H9 (cell line): Measurements from ENCODE around the gene CD5L. TPM values are rescaled to one million over a fixed set of nuclear protein-coding genes. Genes with fewer than 3 reads are reported as not detected.

Source experiments
- DNase-seq: peaks from one replicate; pipeline ENCODE4 v3.0.0-alpha.2; 2017
- H2AFZ ChIP-seq: one replicate; pipeline ENCODE4 v1.6.1; 2013; ENCODE audit warnings: mild to moderate bottlenecking, low read length, control low read depth, moderate library complexity
- H2AK5ac ChIP-seq: 2 replicates; pipeline ENCODE4 v1.6.1; 2013; ENCODE audit warnings: low read length, control low read depth, mixed read lengths; ENCODE audit not compliant: insufficient read length
- H2BK120ac ChIP-seq: one replicate; pipeline ENCODE4 v1.6.1; 2013; ENCODE audit warnings: low read depth, mild to moderate bottlenecking, low read length, control low read depth, inconsistent platforms; ENCODE audit not compliant: poor library complexity, severe bottlenecking
- H2BK12ac ChIP-seq: 2 replicates; pipeline ENCODE4 v1.6.1; 2013; ENCODE audit warnings: low read length, control low read depth, mixed read lengths, low read depth; ENCODE audit not compliant: insufficient read length
- H2BK15ac ChIP-seq: 2 replicates; pipeline ENCODE4 v1.6.1; 2013; ENCODE audit warnings: low read depth, low read length, control low read depth
- H2BK20ac ChIP-seq: one replicate; pipeline ENCODE4 v1.6.1; 2013; ENCODE audit warnings: low read depth, mild to moderate bottlenecking, low read length, control low read depth, inconsistent platforms; ENCODE audit not compliant: poor library complexity, severe bottlenecking
- H2BK5ac ChIP-seq: 2 replicates; pipeline ENCODE4 v1.6.1; 2013; ENCODE audit warnings: low read length, control low read depth, mixed read lengths; ENCODE audit not compliant: insufficient read length
- H3K14ac ChIP-seq: 2 replicates; pipeline ENCODE4 v1.6.1; 2013; ENCODE audit warnings: low read length, control low read depth; ENCODE audit not compliant: insufficient read depth
- H3K18ac ChIP-seq: 2 replicates; pipeline ENCODE4 v1.6.1; 2013; ENCODE audit warnings: low read depth, mild to moderate bottlenecking, mixed read lengths, low read length, control low read depth; ENCODE audit not compliant: insufficient read length
- H3K23ac ChIP-seq: 2 replicates; pipeline ENCODE4 v1.6.1; 2013; ENCODE audit warnings: low read length, control low read depth, mixed read lengths, low read depth; ENCODE audit not compliant: insufficient read length
- H3K23me2 ChIP-seq: 2 replicates; pipeline ENCODE4 v1.6.1; 2013; ENCODE audit warnings: low read depth, mild to moderate bottlenecking, mixed read lengths, low read length, control low read depth; ENCODE audit not compliant: insufficient read length, poor library complexity, severe bottlenecking
- H3K27ac ChIP-seq: 2 replicates; pipeline ENCODE4 v1.5.1; 2013; ENCODE audit warnings: low read length, control low read depth, mixed read lengths, low read depth; ENCODE audit not compliant: insufficient read length
- H3K27me3 ChIP-seq: 2 replicates; pipeline ENCODE4 v1.6.1; 2013; ENCODE audit warnings: low read length, control low read depth, inconsistent platforms; ENCODE audit not compliant: insufficient read depth
- H3K4ac ChIP-seq: 2 replicates; pipeline ENCODE4 v1.6.1; 2013; ENCODE audit warnings: low read depth, mild to moderate bottlenecking, control low read depth, inconsistent platforms, low read length, moderate library complexity
- H3K4me1 ChIP-seq: 2 replicates; pipeline ENCODE4 v1.6.1; 2013; ENCODE audit warnings: low read length, control low read depth, inconsistent platforms; ENCODE audit not compliant: insufficient read depth
- H3K4me2 ChIP-seq: 2 replicates; pipeline ENCODE4 v1.6.1; 2013; ENCODE audit warnings: low read length, control low read depth, mixed read lengths; ENCODE audit not compliant: insufficient read length, insufficient read depth
- H3K56ac ChIP-seq: 2 replicates; pipeline ENCODE4 v1.6.1; 2013; ENCODE audit warnings: low read depth, mild to moderate bottlenecking, mixed read lengths, low read length, control low read depth; ENCODE audit not compliant: insufficient read length
- H3K79me1 ChIP-seq: 2 replicates; pipeline ENCODE4 v1.6.1; 2013; ENCODE audit warnings: low read depth, mild to moderate bottlenecking, moderate library complexity, low read length, control low read depth, inconsistent platforms; ENCODE audit not compliant: insufficient read depth, poor library complexity, severe bottlenecking
- H3K79me2 ChIP-seq: 2 replicates; pipeline ENCODE4 v1.6.1; 2013; ENCODE audit warnings: low read length, control low read depth, inconsistent platforms; ENCODE audit not compliant: insufficient read depth
- H3K9ac ChIP-seq: 2 replicates; pipeline ENCODE4 v1.6.1; 2013; ENCODE audit warnings: low read length, control low read depth, mixed read lengths; ENCODE audit not compliant: insufficient read length; ENCODE audit errors: extremely low read depth
- H3K9me3 ChIP-seq: one replicate; pipeline ENCODE4 v1.6.1; 2013; ENCODE audit warnings: low read depth, low read length, inconsistent platforms; ENCODE audit not compliant: control insufficient read depth
- H3T11ph ChIP-seq: one replicate; pipeline ENCODE4 v1.6.1; 2013; ENCODE audit warnings: mild to moderate bottlenecking, low read length, control low read depth, inconsistent platforms
- H4K20me1 ChIP-seq: one replicate; pipeline ENCODE4 v1.6.1; 2013; ENCODE audit not compliant: control insufficient read depth, insufficient read length, insufficient read depth
- H4K5ac ChIP-seq: 2 replicates; pipeline ENCODE4 v1.6.1; 2013; ENCODE audit warnings: low read depth, mild to moderate bottlenecking, mixed read lengths, low read length, control low read depth; ENCODE audit not compliant: insufficient read length
- H4K8ac ChIP-seq: replicated peaks from 2 replicates; pipeline ENCODE4 v1.6.1; 2013; ENCODE audit warnings: low read length, control low read depth, mixed read lengths, low read depth; ENCODE audit not compliant: insufficient read length
- H4K91ac ChIP-seq: 2 replicates; pipeline ENCODE4 v1.6.1; 2013; ENCODE audit warnings: low read depth, mild to moderate bottlenecking, moderate library complexity, mixed read lengths, low read length, control low read depth; ENCODE audit not compliant: insufficient read length
- H3K27ac Mint-ChIP-seq, 3 experiments: 2 replicates in 2 of 3; 3 replicates in 1 of 3; pipeline ENCODE4 v1.8.0; 2020 to 2021; ENCODE audit warnings: mixed read lengths in 3 of 3, mild to moderate bottlenecking in 1 of 3, moderate library complexity in 1 of 3
- H3K27me3 Mint-ChIP-seq: 2 replicates; pipeline ENCODE4 v1.8.0; 2021; ENCODE audit warnings: low read depth, mild to moderate bottlenecking, moderate library complexity, mixed read lengths
- H3K36me3 Mint-ChIP-seq, 3 experiments: 2 replicates in 2 of 3; 3 replicates in 1 of 3; pipeline ENCODE4 v1.8.0; 2020 to 2021; ENCODE audit warnings: low read depth in 3 of 3, mixed read lengths in 3 of 3; ENCODE audit not compliant: insufficient read depth in 1 of 3
- H3K4me1 Mint-ChIP-seq, 2 experiments: 2 replicates each; pipeline ENCODE4 v1.8.0; 2020; ENCODE audit warnings: mixed read lengths in 2 of 2
- H3K4me3 Mint-ChIP-seq, 2 experiments: 2 replicates in 1 of 2; 3 replicates in 1 of 2; pipeline ENCODE4 v1.8.0; 2020 to 2021; ENCODE audit warnings: mild to moderate bottlenecking in 2 of 2, mixed read lengths in 2 of 2, moderate library complexity in 1 of 2
- H3K9me3 Mint-ChIP-seq, 2 experiments: 2 replicates in 1 of 2; 3 replicates in 1 of 2; pipeline ENCODE4 v1.8.0; 2020; ENCODE audit warnings: mild to moderate bottlenecking in 2 of 2, mixed read lengths in 2 of 2, moderate library complexity in 1 of 2
- CTCF ChIP-seq: fragments of 200-600 bp; sonication (generic); conservative IDR thresholded peaks from 3 replicates; pipeline ENCODE4 v1.8.0; 2021; ENCODE audit warnings: antibody characterized with exemption, mild to moderate bottlenecking
- WGBS: extraction: QIAGEN DNeasy Blood & Tissue Kit; methylation state at CpG from one replicate; pipeline ENCODE4 v1.1.7; 2013; ENCODE audit warnings: missing lambda C conversion rate, low lambda C conversion rate, mixed read lengths; ENCODE audit not compliant: insufficient read length; ENCODE audit errors: extremely low coverage; 5-methylcytosine and 5-hydroxymethylcytosine counted together
- total RNA-seq: library from RNA; stranded (reverse); gene quantifications from 2 replicates; pipeline ENCODE4 v1.2.1, GENCODE V29; 2021

CD5L gene
- total RNA-seq, 1 experiment from 2014 or later = not detected

DNA sequence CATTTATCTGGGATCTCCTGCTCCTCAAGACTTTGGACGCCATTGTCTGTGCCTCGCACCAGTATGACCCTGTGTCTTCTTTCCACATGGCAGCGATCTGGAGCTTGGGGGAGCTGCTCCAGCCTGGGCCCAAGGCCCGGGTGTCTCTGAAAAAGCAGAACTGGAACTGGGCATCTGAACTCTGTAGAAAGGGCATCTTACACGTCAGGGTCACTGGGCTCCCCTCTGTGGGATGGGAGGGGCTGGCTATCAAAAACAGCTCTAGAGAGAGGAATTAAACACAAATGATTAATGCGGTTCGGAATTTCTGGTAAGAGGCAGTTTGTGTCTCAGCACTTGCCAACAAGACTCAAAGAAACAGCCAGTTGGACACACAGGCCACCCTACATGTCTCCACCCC, 37.8 kb downstream of the CD5L start:
- Mint-ChIP-seq H3K27me3 (peaks cover 8% of the 10 kb centered on the region), H3K36me3 (no peaks in the 10 kb centered on the region), H3K27ac (no peak overlapping the region), H3K9me3 (no peaks in the 10 kb centered on the region; a peak in 1 of 5 replicates), H3K4me1 (no peaks in the 10 kb centered on the region), H3K4me3 (no peak overlapping the region)
- Histone ChIP-seq H2BK120ac (no peak overlapping the region), H4K20me1 (no peaks in the 10 kb centered on the region), H2BK20ac (no peak overlapping the region), H3K27ac (no peak overlapping the region), H3K9ac (no peak overlapping the region), H3K23me2 (no peaks in the 10 kb centered on the region), H3K4me1 (no peaks in the 10 kb centered on the region), H2BK12ac (no peak overlapping the region), H3K18ac (no peak overlapping the region), H4K8ac (no peak overlapping the region), H2AK5ac (no peak overlapping the region), H3K79me1 (no peaks in the 10 kb centered on the region), H3K23ac (no peak overlapping the region), H2BK15ac (no peak overlapping the region), H3K27me3 (no peaks in the 10 kb centered on the region), H3K14ac (no peak overlapping the region), H3K4me2 (no peak overlapping the region), H3T11ph (no peak overlapping the region), H4K5ac (no peak overlapping the region), H3K56ac (no peak overlapping the region), H3K9me3 (no peaks in the 10 kb centered on the region), H4K91ac (no peak overlapping the region), H3K4ac (no peak overlapping the region), H2BK5ac (no peak overlapping the region), H3K79me2 (no peaks in the 10 kb centered on the region), H2AFZ (no peak overlapping the region)
- TF ChIP-seq CTCF = no peak
- no peak for DNase-seq
- WGBS = no CpG with 5 or more reads among the region's 7 CpGs
